Breast epithelium (tissue), 4 donors: ENCODE results near the gene TRIL. TPM values are rescaled to one million over a fixed set of nuclear protein-coding genes. Genes with fewer than 3 reads are reported as not detected.

Experiments
- DNase-seq, 2 donors: peaks; one replicate each; pipeline ENCODE4 v3.0.0-alpha.2; 2019; ENCODE audit warnings: low spot score in 2 of 2
- H3K27ac ChIP-seq, 2 donors: fragments of 200-600 bp; sonication (generic) in 1 of 2; one replicate each; pipeline ENCODE4 v1.5.1; 2016 to 2019; ENCODE audit warnings: mild to moderate bottlenecking in 1 of 2
- H3K27me3 ChIP-seq, 2 donors: fragments of 200-600 bp; sonication (generic) in 1 of 2; one replicate each; pipeline versions ENCODE4 v1.5.1 to v1.6.0; 2017 to 2019; ENCODE audit warnings: control low read depth in 1 of 2, mild to moderate bottlenecking in 1 of 2
- H3K36me3 ChIP-seq: fragments of 200-600 bp; one replicate; pipeline ENCODE4 v1.5.1; 2019
- H3K4me1 ChIP-seq, 2 donors: fragments of 200-600 bp; sonication (generic); one replicate each; pipeline ENCODE4 v1.5.1; 2016 to 2019; ENCODE audit warnings: control low read depth in 1 of 2
- H3K4me3 ChIP-seq, 3 donors: fragments of 200-600 bp; sonication (generic); 1 replicate in 2 of 3; 2 replicates in 1 of 3; pipeline ENCODE4 v1.5.1; 2016 to 2019; ENCODE audit warnings: mild to moderate bottlenecking in 3 of 3, moderate library complexity in 2 of 3
- H3K9me3 ChIP-seq, 2 donors: fragments of 200-600 bp; sonication (generic) in 1 of 2; one replicate each; pipeline ENCODE4 v1.5.1; 2016 to 2019; ENCODE audit warnings: control low read depth in 1 of 2
- CTCF ChIP-seq, 3 donors: fragments of 450-650 bp; IDR thresholded peaks; one replicate each; pipeline ENCODE4 v1.5.1; 2016 to 2017; ENCODE audit warnings: antibody characterized with exemption in 3 of 3, mild to moderate bottlenecking in 3 of 3, moderate library complexity in 3 of 3
- POLR2A ChIP-seq: fragments of 450-650 bp; IDR thresholded peaks from one replicate; pipeline ENCODE4 v1.6.1; 2016; ENCODE audit warnings: antibody characterized with exemption, mild to moderate bottlenecking, moderate library complexity
- POLR2AphosphoS5 ChIP-seq, 3 donors: sonication (generic); formaldehyde crosslinking; IDR thresholded peaks; one replicate each; pipeline ENCODE4 v1.6.1; 2017; ENCODE audit warnings: antibody characterized with exemption in 3 of 3
- intact Hi-C: fragments of 100-400 bp; cut with DNase I; formaldehyde crosslinking; loops from one replicate; pipeline ENCODE4 v1.15.1; 2023; ENCODE audit warnings: low total_unique reads
- total RNA-seq, 3 donors: library from RNA; depleted of rRNA; stranded (reverse); fragments of >200 nt; gene quantifications; one replicate each; pipeline ENCODE4 v1.1.0, GENCODE V29; 2016

TRIL gene
- total RNA-seq, 3 donors from 2014 or later, result 0.48 to 8.3 (median 8.2) TPM

DNA sequence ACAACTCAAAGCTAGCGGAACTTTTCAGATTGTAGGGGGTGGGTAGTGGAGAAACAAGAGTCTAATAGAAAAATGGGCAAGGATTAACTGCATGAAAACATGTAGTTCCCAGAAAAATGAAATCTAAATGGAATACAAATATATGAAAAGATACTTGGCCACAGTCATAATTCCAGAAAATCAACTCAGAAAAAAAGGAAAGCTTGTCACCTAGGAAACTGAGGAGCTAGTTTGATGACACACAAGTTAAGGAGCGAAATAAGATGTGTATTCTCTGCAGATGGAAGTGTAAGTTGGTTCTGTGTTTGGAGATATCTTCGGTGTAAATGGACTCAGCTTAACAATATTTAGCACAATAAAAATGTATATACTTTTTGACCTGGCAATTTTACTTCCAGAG, 52.7 kb downstream of the TRIL start:
- intact Hi-C loops, result no loop called here
- Histone ChIP-seq H3K4me3 (no peak overlapping the region), H3K4me1 (no peaks in the 10 kb centered on the region), H3K27me3 (no peaks in the 10 kb centered on the region), H3K27ac (no peak overlapping the region), H3K36me3 (no peaks in the 10 kb centered on the region), H3K9me3 (no peaks in the 10 kb centered on the region)
- DNase-seq, result no peak
- TF ChIP-seq CTCF (IDR thresholded peaks at IDR 0.05) (no peak), POLR2AphosphoS5 (IDR thresholded peaks at IDR 0.05) (no peak), POLR2A (no peak)

- no peak for DNase-seq
- intact Hi-C loops, result no loop called here
- H3K27ac ChIP-seq, result no peak overlapping the region
- no peaks in the 10 kb centered on the region for H3K27me3 ChIP-seq
- H3K4me1 ChIP-seq, result no peaks in the 10 kb centered on the region
- H3K9me3 ChIP-seq, result no peaks in the 10 kb centered on the region
- H3K4me3 ChIP-seq, result peak overlapping the region; percentile 25 to 58 (median 31)
- TF ChIP-seq POLR2AphosphoS5 (IDR thresholded peaks at IDR 0.05), result no peak
- H3K36me3 ChIP-seq, result no peaks in the 10 kb centered on the region
Measured at GRCh38 chr7:28904578-28905048, 53.5 kb downstream of the TRIL start.

GRCh38 chr7:28903730-28904577, 54.2 kb downstream of the TRIL start:
- Histone ChIP-seq H3K9me3 (no peaks in the 10 kb centered on the region), H3K27me3 (no peaks in the 10 kb centered on the region), H3K4me3 (peak overlapping the region; percentile 25 to 58 (median 31)), H3K27ac (no peak overlapping the region), H3K36me3 (no peaks in the 10 kb centered on the region), H3K4me1 (no peaks in the 10 kb centered on the region)
- TF ChIP-seq POLR2AphosphoS5 (IDR thresholded peaks at IDR 0.05) (no peak), CTCF (IDR thresholded peaks at IDR 0.05) (no peak), POLR2A (no peak)
- intact Hi-C loops, result no loop called here
- DNase-seq, result no peak

Other genes with a start within 250 kb of the TRIL start
- gene CPVL, start 188.2 kb upstream of the TRIL start, total RNA-seq, result 10 to 100 TPM; 11.4 to 44.2 (median 13.4) TPM
- 10 to 100 TPM in 1 of 3 donors, 1 to 10 TPM in 2; 6.3 to 17.1 (median 7.9) TPM for gene CHN2, start 236.4 kb upstream of the TRIL start, total RNA-seq